ENCODE data around the gene ZNF550.

DNA sequence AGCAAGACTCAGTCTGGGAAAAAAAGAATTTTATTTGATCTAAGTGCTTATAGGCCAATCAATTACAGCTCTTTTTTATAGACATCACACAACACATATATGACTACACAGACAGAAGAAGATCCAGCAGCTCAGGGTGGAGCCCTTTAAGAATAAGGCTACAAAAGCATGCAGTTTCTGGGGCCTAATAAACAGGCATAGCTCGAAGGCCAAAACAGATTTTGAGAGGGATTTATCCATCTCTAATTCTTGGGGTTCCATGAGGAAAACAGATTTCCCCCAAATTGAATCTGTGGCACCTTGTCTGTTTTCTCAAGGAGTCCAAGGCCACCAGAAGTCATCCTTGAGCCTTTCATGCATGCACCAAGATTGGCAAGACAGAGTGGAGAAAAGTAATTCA is 3.9 kb upstream of the ZNF550 start:
- TF ChIP-seq CTCF (IDR thresholded peaks at IDR 0.05), result no peak
- no peak for TF ChIP-seq POLR2A (IDR thresholded peaks at IDR 0.05)
- no peak for TF ChIP-seq EP300 (IDR thresholded peaks at IDR 0.05)

Measured in ovary (tissue), 3 donors.